Fibroblast of lung (primary cell): ENCODE measurements around the gene HIPK2.
"Not testable (repeated sequence)": the region's sequence is repeated elsewhere in the genome, so short reads cannot be mapped to it uniquely, and the experiment has no call there.

Source experiments
- EZH2 ChIP-seq: IDR thresholded peaks from 2 replicates; pipeline ENCODE4 v1.5.1; 2012; ENCODE audit warnings: low read length, control low read depth, mild to moderate bottlenecking; ENCODE audit errors: missing control alignments
- TF ChIP-seq, protein P1 (sequence below), 2 donors: IDR thresholded peaks in 1 of 2; conservative IDR thresholded peaks in 1 of 2; 1 replicate in 1 of 2; 2 replicates in 1 of 2; pipeline ENCODE4 v1.5.1; 2011 to 2012; ENCODE audit warnings: low read length in 2 of 2, control low read depth in 1 of 2, inconsistent platforms in 1 of 2, low read depth in 1 of 2, mild to moderate bottlenecking in 1 of 2

GRCh38 chr7:139553991-139554700 is 223.7 kb downstream of the HIPK2 start:
- TF ChIP-seq, protein P1, sequence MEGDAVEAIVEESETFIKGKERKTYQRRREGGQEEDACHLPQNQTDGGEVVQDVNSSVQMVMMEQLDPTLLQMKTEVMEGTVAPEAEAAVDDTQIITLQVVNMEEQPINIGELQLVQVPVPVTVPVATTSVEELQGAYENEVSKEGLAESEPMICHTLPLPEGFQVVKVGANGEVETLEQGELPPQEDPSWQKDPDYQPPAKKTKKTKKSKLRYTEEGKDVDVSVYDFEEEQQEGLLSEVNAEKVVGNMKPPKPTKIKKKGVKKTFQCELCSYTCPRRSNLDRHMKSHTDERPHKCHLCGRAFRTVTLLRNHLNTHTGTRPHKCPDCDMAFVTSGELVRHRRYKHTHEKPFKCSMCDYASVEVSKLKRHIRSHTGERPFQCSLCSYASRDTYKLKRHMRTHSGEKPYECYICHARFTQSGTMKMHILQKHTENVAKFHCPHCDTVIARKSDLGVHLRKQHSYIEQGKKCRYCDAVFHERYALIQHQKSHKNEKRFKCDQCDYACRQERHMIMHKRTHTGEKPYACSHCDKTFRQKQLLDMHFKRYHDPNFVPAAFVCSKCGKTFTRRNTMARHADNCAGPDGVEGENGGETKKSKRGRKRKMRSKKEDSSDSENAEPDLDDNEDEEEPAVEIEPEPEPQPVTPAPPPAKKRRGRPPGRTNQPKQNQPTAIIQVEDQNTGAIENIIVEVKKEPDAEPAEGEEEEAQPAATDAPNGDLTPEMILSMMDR (conservative IDR thresholded peaks at IDR 0.05 in 1 of 2, IDR thresholded peaks at IDR 0.05 in 1 of 2; ENCODE audit: low read depth in 1 of 2, low read length in 2 of 2): not testable (repeated sequence)
- not testable (repeated sequence) for TF ChIP-seq EZH2
